ENCODE measurements around the gene MESP1.

Gene MESP1

DNA sequence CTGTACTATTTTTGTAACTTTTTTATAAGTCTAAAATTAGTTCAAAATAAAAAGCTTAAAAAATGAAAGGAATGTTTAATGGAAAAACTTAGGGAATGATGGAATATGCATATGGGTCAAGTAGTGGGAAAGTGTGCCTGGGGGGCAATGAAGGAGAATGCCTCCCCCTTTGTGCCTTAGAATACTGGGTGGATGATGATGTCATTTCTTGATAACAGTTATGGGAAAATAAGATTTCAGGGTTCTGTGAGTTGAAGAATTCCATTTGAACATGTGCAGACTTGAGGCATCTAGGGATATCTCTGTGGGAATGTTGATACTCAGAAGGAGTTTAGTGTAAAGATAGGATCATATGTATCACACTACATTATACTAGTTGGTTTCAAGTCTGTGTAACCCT is 46.6 kb downstream of the MESP1 start:
- no peak for DNase-seq

Measured in stimulated activated CD4-positive, alpha-beta T cell treated with anti-CD3 and anti-CD28 coated beads, Interleukin-4, amount 100 ng/mL, for 1 hour (primary cell).